Omental fat pad (tissue), 4 donors: ENCODE data around the gene ZNF225. TPM values are rescaled to one million over a fixed set of nuclear protein-coding genes. Genes with fewer than 3 reads are reported as not detected.
A peak's percentile ranks its signal among the peaks of the same experiment; 100 is the strongest.

Experiments
- ATAC-seq: fragments of 150-250 bp; one replicate; pipeline ENCODE4 v1.9.1; 2016; ENCODE audit warnings: mild to moderate bottlenecking, moderate library complexity; ENCODE audit not compliant: low FRiP score
- DNase-seq: peaks from one replicate; pipeline ENCODE4 v3.0.0-alpha.2; 2019; ENCODE audit warnings: low spot score
- CTCF ChIP-seq, 3 donors: fragments of 450-650 bp; IDR thresholded peaks; one replicate each; pipeline ENCODE4 v1.5.1; 2016 to 2017; ENCODE audit warnings: antibody characterized with exemption in 3 of 3, mild to moderate bottlenecking in 3 of 3, moderate library complexity in 2 of 3
- total RNA-seq, 4 donors: library from RNA; depleted of rRNA; stranded (reverse); fragments of >200 nt; gene quantifications; one replicate each; pipeline ENCODE4 v1.1.0, GENCODE V29; 2016

Gene ZNF225
- total RNA-seq, 4 donors from 2014 or later = 1.8 to 5.5 (median 2.7) TPM

DNA sequence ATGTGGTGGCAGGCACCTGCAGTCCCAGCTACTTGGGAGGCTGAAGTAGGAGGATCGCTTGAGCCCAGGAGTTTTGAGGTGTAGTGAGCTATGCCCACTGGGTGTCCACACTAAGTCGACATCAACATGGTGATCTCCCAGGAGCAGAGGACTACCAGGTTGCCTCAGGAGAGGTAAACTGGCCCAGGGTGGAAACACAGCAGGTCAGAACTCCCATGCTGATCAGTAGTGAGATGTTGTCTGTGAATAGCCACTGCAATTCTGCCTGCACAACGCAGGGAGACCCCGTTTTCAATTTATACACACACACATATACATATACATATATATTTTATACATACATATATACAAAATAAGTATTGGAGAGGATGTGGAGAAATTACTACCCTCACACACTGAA is 21.1 kb upstream of the ZNF225 start:
- DNase-seq = no peak
- TF ChIP-seq CTCF (IDR thresholded peaks at IDR 0.05) = no peak
- ATAC-seq = no peak

- DNase-seq = peak; percentile 67
- peak; percentile 98 for ATAC-seq
- no peak for TF ChIP-seq CTCF (IDR thresholded peaks at IDR 0.05)
Observed at GRCh38 chr19:44093931-44094765, 19.1 kb upstream of the ZNF225 start, which contains the start of gene ZNF224. ZNF224 (plus strand) TSS chr19:44094361; CDS start chr19:44097874, 3,513 bp downstream.

GRCh38 chr19:44107751-44108150 is 5.4 kb upstream of the ZNF225 start:
- DNase-seq (no peak), ATAC-seq (no peak)
- TF ChIP-seq CTCF (IDR thresholded peaks at IDR 0.05) = no peak

- DNase-seq = no peak
- TF ChIP-seq CTCF (IDR thresholded peaks at IDR 0.05) = no peak
- ATAC-seq = no peak
Observed at GRCh38 chr19:44109458-44109857, 3.7 kb upstream of the ZNF225 start.

- TF ChIP-seq CTCF (IDR thresholded peaks at IDR 0.05) = no peak
- no peak for DNase-seq
- no peak for ATAC-seq
Observed at GRCh38 chr19:44111910-44112463, 1.2 kb upstream of the ZNF225 start.

GRCh38 chr19:44112802-44113137 is 429 bp upstream of the ZNF225 start:
- peak; percentile 20 for ATAC-seq
- no peak for DNase-seq
- no peak for TF ChIP-seq CTCF (IDR thresholded peaks at IDR 0.05)
